Myocyte (in vitro differentiated cells): Measurements from ENCODE around the gene WASF2. TPM values are rescaled to one million over a fixed set of nuclear protein-coding genes. Genes with fewer than 3 reads are reported as not detected.

ENCODE experiments used
- DNase-seq: peaks from one replicate; pipeline ENCODE4 v3.0.0-alpha.2; 2012; ENCODE audit warnings: low read depth
- total RNA-seq: library from RNA; depleted of rRNA; stranded (reverse); fragments of >200 nt; gene quantifications from 2 replicates; pipeline ENCODE4 v1.2.3, GENCODE V29; 2014

Gene WASF2
- total RNA-seq, 1 donor from 2014 or later: 17.3 TPM

- DNase-seq: no peak
Observed at GRCh38 chr1:27380766-27381733, 108.9 kb downstream of the WASF2 start.

DNA sequence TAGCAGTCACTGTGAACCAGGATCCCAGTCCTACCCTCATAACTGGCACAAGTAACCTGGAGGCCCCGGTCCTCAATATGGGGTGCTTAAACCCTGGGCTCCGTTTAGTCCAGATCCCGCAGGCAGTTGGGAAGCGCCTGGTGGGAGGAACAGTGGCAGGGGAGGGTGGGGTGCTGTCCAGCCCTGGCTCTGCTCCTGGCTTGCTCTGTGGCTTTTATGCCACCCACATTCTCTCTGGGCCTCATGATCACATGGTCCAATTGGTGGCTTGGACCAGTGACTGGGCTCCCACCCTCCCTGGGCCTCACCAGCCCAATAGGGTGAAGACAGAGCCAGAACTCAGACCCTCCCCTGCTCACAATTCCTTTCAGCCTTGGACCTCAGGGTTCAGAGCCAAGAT is 109.7 kb downstream of the WASF2 start:
- no peak for DNase-seq

- DNase-seq: no peak
Observed at GRCh38 chr1:27379564-27380122, 110.3 kb downstream of the WASF2 start.

DNA sequence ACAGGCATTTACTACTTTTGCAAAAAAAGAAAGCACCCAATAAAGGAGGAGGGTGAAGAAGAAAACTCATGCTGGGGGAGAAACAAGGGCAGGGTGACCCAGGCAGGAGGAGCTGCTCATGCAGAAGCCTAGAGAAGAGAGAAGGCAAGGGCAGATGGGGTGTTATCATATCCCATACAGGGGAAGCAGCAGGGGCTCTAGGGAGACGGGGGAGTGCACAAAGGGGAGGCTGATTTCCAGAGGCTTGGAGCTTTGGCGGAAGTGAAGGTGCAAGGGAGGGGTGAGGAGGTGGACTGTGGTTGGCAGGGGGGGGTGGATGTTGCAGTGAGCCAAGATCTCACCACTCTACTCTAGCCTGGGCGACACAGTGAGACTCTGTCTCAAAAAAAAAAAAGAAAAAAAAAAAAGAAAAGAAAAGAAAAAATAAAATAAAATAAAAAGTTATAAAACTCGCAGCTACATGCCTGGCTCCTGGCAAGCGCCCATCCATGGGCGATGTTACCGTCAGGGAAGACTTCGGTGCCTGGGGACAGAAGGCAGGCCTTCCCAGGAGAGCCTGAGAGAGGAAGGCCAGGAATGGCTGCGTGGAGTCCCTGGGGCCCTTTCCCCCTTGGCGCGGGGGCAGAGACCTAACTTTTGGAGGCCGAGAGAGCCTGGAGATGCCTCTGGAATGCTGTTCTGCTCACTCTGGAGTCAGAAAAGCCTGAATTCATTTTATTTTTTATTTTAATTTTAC is 112.0 kb downstream of the WASF2 start:
- no peak for DNase-seq

GRCh38 chr1:27374362-27375086 is 115.4 kb downstream of the WASF2 start, which contains the start of gene FCN3:
Gene FCN3, minus strand, starts transcription at chr1:27374824. Its CDS starts 6 bp downstream, at chr1:27374818.
- DNase-seq: no peak

DNA sequence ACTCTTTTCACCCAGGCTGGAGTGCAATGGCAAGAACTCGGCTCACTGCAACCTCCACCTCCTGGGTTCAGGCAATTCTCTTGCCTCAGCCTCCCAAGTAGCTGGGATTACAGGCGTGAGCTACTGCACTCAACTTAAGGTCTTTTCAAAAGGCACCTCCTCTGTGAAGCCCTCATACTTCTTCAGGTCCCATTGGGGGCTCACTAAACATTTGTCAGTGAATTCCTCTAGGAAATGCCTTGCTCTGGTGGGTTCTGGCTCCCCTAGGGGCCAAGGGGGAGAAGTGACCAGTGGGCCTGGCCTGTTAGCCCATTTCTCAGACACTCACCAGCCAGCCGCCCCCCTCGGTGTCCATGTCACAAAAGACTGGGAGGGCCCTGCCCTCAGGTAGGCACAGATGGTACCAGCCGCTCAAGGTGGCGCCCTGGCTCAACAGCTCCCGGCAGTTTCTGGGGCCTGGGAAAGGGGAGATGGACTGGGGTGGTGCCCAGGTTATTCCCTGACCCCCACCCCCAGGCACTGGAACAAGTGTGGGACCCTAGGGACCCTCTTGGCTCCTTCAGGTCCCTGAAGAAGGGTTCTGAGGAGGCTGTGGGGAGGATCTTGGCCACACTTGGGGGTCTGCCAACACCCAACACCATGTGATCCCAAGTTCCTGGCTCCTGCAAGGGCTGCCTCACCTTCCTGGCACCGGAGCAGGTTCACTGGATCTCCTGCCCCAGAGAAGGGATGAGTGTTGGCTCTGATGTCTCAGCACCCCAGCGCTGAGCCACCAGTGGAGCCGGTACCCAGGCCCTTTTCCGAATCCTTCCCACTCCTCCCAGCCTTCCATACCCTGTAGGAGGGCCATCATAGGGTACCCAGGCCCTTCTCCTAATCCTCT is 116.9 kb downstream of the WASF2 start:
- DNase-seq: no peak

DNA sequence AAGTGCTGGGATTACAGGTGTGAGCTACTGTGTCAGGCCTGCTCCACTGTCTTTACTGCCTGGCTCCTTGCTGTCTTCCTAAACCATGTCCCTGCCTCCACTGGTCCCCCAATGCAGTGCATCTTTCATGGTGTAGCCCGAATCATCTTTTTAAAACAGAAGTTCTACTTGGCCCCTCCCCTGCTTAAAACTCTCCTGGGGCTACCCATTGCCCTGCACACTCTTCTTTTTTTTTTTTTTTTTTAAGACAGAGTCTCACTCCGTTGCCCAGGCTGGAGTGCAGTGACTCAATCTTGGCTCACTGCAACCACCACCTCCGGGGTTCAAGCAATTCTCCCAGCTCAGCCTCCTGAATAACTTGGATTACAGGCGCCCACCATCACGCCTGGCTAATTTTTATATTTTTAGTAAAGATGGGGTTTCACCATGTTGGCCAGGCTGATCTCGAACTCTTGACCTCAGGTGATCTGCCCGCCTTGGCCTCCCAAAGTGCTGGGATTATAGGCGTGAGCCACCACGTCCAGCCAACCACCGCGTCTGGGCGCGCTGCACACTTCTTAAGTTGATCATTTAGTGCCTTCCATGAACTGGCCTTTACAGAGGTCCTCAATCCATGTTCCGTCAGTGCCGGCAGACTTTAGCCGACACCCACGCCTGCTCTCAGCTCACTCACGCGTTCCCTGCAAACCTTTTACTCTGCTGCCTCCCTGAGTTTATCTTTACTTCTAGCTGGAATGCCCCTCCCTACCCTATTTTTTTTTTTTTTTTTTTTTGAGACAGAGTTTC is 117.8 kb downstream of the WASF2 start:
- no peak for DNase-seq

- peak; percentile 29 for DNase-seq
Observed at GRCh38 chr1:27368869-27369582, 120.9 kb downstream of the WASF2 start.

DNA sequence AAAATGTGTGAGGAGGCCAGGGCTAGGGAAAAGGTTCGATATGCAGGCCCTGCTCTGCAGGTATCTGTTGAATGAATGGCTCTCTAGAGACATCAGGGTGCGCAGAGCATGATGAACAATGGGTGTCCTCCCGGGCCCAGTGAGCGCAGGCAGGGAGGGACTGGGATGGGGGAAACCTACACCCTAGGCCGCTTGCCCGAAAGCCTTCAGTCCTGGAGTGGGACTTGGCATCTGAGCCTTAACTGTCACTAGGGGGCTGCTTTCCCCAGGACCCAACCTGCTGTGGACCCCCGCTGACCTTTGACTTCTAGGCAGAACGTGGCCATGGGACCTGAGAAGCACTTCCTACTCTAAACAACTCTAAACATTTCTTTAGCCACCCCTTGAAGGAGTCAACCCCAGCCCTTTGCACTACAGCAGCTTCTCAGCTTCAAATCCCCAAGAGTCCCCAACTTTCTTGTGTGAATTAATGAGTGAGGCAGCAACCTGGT is 122.8 kb downstream of the WASF2 start:
- no peak for DNase-seq

DNA sequence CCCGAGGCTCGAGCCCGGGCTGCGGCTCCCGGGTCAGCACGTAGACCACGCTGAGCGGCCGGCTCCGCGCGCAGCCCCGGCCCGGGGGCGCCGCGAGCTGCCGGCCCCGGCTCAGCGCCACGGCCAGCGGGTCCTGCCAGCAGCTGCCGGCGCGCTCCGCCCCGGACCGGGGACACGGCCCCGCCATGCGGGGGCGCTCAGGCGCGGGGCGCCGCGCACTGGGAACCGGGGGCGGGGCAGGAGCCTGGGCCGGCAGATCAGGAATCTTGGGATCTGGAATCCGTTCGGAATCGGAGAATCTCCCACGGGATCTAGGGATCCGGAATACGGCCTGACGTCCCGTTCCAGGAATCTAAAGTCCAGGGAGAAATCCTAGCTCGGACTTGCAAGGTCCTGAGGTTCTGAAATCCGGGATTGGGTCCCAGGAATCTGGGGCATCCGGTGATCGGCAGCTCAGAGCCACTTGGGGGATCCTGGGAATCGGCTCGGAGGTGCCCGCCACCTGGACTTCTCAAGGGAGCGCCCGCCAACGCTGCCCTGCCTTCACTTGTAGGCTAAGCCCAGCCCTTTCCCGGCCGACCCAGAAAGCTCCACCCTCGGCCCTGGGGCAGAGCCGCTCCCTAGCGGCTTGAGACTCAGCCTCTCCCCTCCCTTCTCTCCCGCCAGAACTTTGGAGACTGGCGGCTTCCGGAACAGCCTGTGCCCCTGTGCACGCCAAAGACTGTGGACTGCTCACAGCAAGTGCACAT is 123.4 kb downstream of the WASF2 start, which contains the start of gene MAP3K6:
MAP3K6 (minus strand) TSS at position 551 of the 749 bp plus-strand sequence; CDS start at position 187, 364 bp downstream.
- peak; percentile 85 for DNase-seq

DNA sequence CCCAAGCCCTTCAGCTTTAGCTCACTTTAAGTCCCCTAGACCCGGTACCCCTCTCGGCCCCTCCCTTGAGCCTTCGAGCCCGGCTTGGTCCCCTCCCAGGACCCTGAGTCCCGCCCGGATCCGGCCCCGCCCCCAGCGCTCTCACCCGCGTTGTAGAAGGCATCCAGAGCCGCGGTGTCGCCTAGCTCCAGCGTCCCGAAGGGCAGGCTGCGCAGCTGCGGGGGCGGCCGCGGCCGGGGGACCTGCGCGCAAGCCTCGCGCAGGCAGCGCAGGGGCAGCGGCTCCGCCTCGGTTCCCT is 123.9 kb downstream of the WASF2 start:
- DNase-seq: peak; percentile 91

- DNase-seq: peak; percentile 95
Observed at GRCh38 chr1:27365372-27366112, 124.4 kb downstream of the WASF2 start.

DNA sequence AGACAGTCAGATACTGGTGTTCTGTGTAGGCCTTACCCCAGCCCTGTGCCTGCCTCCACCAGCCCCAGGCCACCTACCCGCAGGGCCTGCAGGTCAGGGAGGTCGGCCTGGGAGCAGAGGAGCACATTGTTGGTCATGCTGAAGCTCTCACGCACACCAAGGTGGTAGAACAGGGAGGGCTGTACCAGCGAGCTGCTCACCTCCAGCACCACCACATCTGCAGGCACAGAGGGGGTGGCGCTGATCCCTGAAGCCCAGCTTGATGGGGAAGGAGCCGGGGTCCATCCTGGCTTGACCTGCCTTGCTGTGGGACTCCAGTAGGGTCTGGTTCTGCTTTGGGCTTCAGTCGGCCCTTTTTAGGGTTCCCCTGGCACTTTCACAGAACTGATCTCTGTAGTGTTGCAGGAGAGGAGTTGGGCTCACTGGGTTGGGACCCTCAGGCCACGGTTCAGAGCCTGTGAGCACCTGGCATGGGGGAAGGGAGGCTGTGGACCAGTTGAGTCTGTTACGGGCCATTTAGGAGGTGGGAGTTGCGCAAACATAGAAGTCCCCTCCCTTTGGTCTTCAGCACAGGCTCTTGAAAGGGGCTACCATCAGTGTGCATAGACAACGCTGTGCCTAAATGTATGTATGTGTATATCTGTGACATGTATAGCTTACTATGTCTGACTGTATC is 125.1 kb downstream of the WASF2 start:
- no peak for DNase-seq

- peak; percentile 44 for DNase-seq
Observed at GRCh38 chr1:27363766-27364695, 125.9 kb downstream of the WASF2 start.

GRCh38 chr1:27361553-27361952 is 128.4 kb downstream of the WASF2 start:
- DNase-seq: no peak
